Measurements from ENCODE around the gene ZNF414. TPM values are rescaled to one million over a fixed set of nuclear protein-coding genes. Genes with fewer than 3 reads are reported as not detected.
A peak's percentile ranks its signal among the peaks of the same experiment; 100 is the strongest.
"Not testable (repeated sequence)": the region's sequence is repeated elsewhere in the genome, so short reads cannot be mapped to it uniquely, and the experiment has no call there.

The ZNF414 gene
- polyA plus RNA-seq, 12 donors, result 10.5 to 25.4 (median 12.6) TPM; not detected in 1

DNA sequence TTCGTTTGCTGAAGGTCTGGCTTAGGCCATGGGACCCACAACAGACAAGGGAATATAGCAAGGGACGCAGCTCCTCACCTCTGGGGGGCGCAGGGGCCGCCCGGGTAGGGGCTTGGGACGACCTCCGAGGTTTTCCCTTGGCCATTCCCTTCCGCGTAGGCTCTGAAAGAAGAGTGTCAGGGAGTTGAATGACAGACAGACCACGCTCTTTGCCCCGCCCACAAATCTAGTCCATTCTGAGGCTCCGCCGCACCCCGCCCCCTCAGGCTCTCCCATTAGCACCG, 11.4 kb upstream of the ZNF414 start:
- DNase-seq, result no peak

- DNase-seq, result no peak
Observed at GRCh38 chr19:8519388-8519787, 5.4 kb upstream of the ZNF414 start.

DNA sequence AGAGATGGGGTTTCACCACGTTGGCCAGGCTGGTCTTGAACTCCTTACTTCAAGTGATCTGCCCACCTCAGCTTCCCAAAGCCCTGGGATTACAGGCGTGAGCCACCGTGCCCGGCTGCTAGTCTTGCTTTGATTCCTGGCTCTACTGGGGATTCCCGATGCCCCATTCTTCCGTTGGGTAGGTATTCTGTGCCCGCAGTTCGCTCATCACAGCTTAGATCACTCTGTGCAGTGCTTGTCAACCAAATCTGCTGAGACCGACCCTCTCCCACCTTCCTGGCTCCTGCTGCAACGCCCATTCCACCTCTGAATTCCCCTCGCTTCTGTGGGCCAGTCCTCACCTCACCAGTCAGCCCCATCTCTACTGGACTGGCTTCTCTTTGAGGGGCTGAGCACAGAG, 4.6 kb upstream of the ZNF414 start:
- no peak for DNase-seq

DNA sequence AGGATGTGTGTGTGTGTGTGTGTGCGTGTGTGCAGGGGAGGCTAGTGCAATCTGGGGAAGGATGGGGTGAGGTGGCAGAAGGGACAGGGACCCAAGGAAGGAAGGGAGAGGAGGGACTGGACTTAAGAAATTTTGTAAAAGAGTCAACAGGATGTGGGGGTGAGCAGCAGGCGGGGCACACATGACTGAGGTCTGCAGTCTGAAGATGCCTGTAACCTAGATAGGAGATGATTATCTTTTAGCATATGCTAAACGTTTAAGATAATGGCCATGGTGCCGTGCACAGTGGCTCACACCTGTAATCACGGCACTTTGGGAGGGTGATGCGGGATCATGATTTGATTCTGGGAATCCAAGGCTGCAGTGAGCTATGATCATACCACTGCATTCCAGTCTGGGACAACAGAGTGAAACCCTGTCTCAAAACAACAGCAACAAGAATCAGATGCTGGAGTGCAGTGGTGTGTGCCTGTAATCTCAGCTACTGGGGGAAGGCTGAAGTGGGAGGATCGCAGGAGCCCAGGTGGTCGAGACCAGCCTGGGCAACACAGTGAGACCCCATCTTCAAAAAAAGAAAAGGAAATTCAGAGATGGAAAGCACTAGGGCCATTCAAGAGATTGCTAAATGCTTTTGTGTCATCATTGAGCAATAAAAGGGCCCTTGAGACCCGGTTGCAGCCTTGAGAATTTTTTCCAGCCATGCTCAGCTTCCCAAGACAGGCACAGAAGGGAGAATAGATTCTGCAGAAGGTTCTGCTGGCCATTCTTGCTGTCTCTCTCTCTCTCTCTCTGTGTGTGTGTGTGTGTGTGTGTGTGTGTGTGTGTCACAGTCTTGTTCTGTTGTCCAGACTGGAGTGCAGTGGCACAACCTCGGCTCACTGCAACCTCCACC, 3.8 kb upstream of the ZNF414 start:
- DNase-seq, result no peak

GRCh38 chr19:8515317-8515716, 1.4 kb upstream of the ZNF414 start:
- DNase-seq, result no peak

- DNase-seq, result not testable (repeated sequence)
Observed at GRCh38 chr19:8514505-8515009, 590 bp upstream of the ZNF414 start.

- no peak for DNase-seq
Observed at GRCh38 chr19:8513036-8513686, 806 bp downstream of the ZNF414 start.

GRCh38 chr19:8512115-8512967, 1.6 kb downstream of the ZNF414 start:
- no peak for DNase-seq

GRCh38 chr19:8511573-8512101, 2.3 kb downstream of the ZNF414 start:
- DNase-seq, result no peak

- no peak for DNase-seq
Observed at GRCh38 chr19:8510589-8511115, 3.3 kb downstream of the ZNF414 start.

DNA sequence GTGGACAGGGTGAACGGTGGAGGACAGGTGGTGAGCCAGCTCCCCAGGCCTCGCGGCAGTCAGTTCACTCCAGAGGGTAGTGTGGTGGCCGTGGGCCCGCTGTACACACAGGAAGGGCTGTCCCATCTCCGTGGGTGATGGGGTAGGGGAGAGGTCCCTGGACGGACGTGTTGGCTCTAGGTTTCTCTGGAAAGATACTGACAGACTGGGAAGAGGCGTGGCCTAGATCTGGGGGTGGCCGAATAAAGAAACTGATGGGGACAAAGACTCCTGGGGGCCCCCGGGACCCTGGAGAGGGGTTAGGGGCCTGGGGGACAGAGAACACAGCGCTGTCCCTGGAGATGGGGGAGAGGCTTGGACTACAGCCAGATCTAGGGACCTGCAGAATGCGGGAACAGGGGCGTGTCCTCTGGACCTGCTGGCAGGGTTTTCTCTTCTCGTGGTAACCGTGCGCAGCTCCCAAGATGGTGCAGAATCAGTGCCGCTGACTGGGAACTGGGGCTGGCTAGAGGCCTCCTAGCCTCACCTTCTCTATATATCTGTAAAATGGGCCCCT, 7.5 kb downstream of the ZNF414 start:
- DNase-seq, result no peak

GRCh38 chr19:8505680-8506401, 8.1 kb downstream of the ZNF414 start:
- peak; percentile 63 for DNase-seq

GRCh38 chr19:8504919-8505318, 9.0 kb downstream of the ZNF414 start:
- no peak for DNase-seq

GRCh38 chr19:8504171-8504570, 9.8 kb downstream of the ZNF414 start:
- no peak for DNase-seq

DNA sequence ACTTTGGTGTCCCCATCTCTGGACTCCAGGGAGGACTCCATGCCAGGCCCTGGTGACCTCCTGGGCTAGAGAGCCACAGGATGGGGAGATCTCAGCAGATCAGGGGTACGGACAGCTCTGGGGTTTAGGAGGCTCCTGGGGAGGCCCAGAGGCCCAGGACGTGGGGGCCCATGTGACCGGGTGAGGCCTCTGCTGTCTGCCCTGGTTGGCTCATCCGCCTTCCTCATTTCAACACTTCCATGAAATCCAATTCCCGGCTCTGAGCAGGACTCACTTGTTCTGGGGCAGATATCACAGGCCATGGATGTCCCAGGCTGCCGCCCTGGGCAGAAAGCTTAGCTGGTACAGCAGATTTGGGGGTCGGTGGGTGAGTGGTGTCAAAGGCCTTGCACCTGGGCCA, 10.5 kb downstream of the ZNF414 start:
- DNase-seq, result no peak

- no peak for DNase-seq
Observed at GRCh38 chr19:8501981-8502380, 12.0 kb downstream of the ZNF414 start.

DNA sequence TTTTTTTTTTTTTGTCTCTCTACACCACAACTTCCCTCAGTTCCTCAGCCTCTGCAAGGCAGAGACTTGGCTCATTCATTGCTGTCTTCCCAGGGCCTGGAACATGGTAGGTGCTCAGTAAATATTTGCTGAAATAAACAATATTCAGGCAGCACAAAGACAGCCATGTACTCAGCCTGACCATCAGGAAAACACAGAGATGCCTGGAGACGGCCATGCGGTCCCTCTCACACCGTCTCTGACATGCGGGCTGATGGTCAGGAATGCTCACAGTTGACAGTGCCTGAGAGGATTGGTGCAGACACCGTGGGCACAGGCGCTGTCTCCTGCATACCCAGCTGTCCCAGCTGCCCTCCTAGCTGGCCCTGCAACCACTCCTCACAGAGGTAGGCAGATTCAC, 12.5 kb downstream of the ZNF414 start:
- no peak for DNase-seq

DNA sequence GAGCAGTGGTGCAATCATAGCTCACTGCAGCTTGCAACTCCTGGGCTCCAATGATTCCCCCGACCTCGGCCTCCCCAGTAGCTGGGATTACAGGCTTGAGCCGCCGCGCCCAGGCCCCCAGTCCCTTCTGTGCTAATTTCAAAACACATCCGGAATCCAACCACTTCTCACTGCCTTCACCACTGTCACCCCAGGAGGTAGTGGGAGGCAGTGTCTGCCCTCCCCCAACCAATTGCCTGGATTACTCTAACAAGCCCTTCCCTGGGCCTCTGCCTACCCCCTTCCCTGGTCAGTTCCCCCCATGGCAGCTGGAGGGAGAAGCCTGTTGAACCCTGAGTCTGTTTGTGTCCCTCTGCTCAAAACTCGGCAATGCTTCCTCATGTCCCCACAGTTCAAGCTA, 13.8 kb downstream of the ZNF414 start:
- DNase-seq, result no peak

DNA sequence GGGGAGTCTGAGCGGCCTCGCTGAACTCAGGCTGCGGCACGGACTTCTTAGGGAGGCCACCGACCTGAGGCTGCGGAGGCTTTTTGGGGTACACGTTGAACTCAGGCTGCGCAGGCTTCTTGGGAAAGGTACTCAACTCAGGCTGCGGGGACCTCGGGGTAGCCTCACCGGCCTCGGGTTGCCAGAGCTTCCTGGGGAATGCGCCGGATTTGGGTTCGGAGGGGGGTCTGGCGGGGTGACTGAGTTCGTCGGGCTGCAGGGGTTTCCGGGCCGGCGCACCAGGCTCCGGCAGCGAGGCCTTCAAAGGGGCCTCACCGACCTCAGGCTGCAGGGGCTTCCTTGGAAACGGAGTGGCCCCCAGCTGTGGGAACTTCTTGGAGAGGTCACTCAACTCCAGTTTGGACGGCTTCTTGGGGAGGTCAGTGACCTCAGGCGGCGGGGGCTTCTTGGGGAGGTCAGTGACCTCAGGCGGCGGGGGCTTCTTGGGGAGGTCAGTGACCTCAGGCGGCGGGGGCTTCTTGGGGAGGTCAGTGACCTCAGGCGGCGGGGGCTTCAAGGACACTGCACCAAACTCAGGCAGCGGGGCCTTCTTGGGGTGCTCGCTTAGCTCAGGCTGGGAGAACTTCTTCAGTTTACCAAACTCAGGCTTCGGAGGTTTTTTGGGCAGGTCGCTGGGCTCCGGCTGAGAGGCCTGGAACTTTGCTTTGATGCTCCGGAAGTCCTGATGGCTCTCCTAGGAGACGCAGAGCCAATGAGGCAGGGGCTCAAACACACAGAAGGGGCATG, 14.7 kb downstream of the ZNF414 start:
- no peak for DNase-seq

DNA sequence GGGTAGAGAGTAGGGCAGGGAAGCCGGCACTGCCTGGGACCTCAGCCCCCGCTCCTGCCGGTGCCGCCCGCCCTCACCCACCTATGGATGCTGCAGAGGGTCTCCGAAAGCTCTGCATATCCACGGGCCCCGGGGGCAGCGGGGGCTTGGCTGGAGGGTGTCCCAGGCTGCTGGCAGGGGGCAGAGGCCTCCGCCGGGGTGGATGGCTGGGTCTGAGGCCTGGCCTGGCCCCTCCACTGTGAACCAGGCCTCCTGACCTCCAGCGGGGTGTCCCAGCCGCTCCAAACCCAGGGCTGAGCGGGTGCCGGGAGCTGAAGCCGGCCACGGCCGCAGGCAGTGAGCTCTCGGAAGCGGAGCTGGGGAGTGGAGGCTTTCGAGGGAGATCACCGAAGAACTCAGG, 15.7 kb downstream of the ZNF414 start:
- no peak for DNase-seq
